ENCODE results near the gene TP73.

TP73 gene

DNA sequence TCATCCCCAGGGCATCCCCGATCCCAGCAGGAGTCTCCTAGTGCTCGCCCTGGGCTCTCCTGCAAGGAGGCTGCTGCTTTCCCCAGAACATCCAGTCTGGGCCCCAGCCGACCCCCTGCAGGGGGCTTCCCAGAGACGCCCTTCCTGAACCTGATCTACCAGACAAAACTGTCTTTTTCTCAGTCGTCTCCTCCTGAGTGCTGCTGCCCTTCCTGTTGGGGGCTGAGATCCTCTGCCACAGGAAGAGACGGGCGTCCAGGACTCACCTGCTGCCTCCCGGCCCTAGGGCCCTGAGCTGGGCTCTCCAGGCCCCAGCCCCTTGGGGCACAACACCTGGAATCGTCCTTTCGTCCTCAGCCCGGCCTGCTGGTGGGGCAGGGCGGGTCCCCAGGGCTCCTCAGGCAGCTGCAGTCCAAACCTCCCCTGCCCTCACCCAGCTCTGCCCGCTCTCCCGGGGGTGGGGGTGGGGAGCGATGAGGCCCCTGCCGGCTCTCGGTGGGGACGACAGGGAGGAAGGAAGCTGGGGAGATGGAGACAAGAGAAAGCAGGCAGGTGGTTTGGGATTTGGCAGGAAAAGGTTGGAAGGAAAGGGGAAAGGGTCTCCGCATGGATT lies 36.9 kb downstream of the TP73 start:
- TF ChIP-seq ZNF274 (IDR thresholded peaks at IDR 0.05; ENCODE audit: low read depth, low read length) (no peak), SUZ12 (IDR thresholded peaks at IDR 0.05; ENCODE audit: extremely low read depth, insufficient read depth, insufficient read length) (no peak), YY1 (IDR thresholded peaks at IDR 0.05; ENCODE audit: insufficient read depth, insufficient read length) (no peak)
- Histone ChIP-seq H3K9me3 (ENCODE audit: insufficient read depth, low read length) (no peaks in the 10 kb centered on the region), H3K27me3 (ENCODE audit: insufficient read depth, insufficient read length) (peaks cover 22% of the 10 kb centered on the region), H3K4me3 (ENCODE audit: insufficient read length, low read depth) (peak overlapping the region; percentile 11), H3K9ac (ENCODE audit: insufficient read length, low read depth) (no peak overlapping the region), H3K36me3 (ENCODE audit: insufficient read depth, insufficient read length, low read length) (no peaks in the 10 kb centered on the region), H3K4me1 (ENCODE audit: insufficient read depth, insufficient read length) (peaks cover 15% of the 10 kb centered on the region)
- DNase-seq (ENCODE audit: low read depth, low spot score): no peak

DNA sequence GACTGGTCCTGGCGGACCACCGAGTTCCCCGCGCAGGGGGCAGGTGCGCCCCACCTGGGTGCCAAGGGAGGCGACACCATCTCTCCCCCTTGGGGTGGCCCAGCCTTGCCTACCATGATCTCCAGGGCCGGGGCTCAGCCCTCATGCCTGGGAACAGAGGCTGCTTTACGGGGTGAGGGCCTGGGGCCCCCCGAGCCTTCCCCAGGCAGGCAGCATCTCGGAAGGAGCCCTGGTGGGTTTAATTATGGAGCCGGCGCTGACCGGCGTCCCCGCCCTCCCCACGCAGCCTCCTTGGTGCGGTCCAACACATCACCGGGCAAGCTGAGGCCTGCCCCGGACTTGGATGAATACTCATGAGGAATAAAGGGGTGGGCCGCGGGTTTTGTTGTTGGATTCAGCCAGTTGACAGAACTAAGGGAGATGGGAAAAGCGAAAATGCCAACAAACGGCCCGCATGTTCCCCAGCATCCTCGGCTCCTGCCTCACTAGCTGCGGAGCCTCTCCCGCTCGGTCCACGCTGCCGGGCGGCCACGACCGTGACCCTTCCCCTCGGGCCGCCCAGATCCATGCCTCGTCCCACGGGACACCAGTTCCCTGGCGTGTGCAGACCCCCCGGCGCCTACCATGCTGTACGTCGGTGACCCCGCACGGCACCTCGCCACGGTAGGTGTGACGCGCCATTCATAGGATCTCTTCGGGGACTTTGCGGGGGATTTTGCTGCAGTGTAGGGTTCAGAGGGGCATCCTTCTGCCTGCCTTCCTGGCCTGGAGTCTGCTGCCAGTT lies 38.2 kb downstream of the TP73 start:
- Histone ChIP-seq H3K27me3 (ENCODE audit: insufficient read depth, insufficient read length) (peaks cover 14% of the 10 kb centered on the region), H3K4me3 (ENCODE audit: insufficient read length, low read depth) (no peak overlapping the region), H3K4me1 (ENCODE audit: insufficient read depth, insufficient read length) (peaks cover 19% of the 10 kb centered on the region), H3K36me3 (ENCODE audit: insufficient read depth, insufficient read length, low read length) (no peaks in the 10 kb centered on the region), H3K9me3 (ENCODE audit: insufficient read depth, low read length) (no peaks in the 10 kb centered on the region), H3K9ac (ENCODE audit: insufficient read length, low read depth) (no peak overlapping the region)
- no peak for DNase-seq (ENCODE audit: low read depth, low spot score)
- TF ChIP-seq ZNF274 (IDR thresholded peaks at IDR 0.05; ENCODE audit: low read depth, low read length): no peak

DNA sequence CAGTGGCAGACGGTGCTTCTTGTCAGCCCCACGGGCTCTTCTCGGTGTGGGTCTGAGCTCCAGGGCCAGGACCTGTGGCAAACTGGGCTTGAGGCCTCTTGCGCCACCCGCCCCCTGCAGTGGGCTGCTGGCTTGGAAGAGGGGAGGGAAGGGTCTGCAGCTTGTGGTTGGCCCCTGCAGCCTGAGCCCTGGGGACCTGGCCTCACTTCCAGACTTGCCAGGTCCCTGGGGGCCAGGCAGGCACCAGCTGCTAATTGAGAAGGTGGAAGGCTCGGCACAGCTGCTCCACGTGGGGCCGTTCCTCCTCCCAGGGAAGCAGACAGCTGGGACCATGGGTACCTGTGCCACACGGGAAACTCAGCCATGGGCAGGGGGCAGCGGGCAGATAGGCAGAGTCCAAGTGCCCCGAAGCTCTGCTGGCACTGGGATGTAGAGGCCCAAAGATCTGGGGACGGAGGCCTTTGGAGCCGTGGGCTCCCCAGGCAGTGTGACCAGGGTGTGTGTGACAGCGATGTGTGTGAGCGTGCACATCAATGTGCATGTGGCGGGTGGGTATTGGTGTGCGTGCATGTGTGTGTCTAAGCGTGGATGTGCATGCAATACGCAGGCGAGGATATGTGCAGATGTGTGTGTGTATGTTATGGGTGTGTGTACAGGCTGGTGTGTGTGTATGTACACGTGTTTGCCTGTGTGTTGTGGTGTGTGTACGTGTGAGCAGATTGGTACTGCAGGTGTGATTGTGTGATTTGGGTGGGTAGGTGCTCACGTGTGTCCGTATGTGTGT lies 39.3 kb downstream of the TP73 start:
- H3K36me3 ChIP-seq (ENCODE audit: insufficient read depth, insufficient read length, low read length): no peaks in the 10 kb centered on the region
- H3K4me3 ChIP-seq (ENCODE audit: insufficient read length, low read depth): no peak overlapping the region
- TF ChIP-seq ZNF274 (IDR thresholded peaks at IDR 0.05; ENCODE audit: low read depth, low read length): no peak
- TF ChIP-seq YY1 (IDR thresholded peaks at IDR 0.05; ENCODE audit: insufficient read depth, insufficient read length): no peak
- no peak for TF ChIP-seq SUZ12 (IDR thresholded peaks at IDR 0.05; ENCODE audit: extremely low read depth, insufficient read depth, insufficient read length)
- DNase-seq (ENCODE audit: low read depth, low spot score): no peak
- H3K27me3 ChIP-seq (ENCODE audit: insufficient read depth, insufficient read length): peaks cover 8% of the 10 kb centered on the region
- H3K9ac ChIP-seq (ENCODE audit: insufficient read length, low read depth): no peak overlapping the region
- H3K9me3 ChIP-seq (ENCODE audit: insufficient read depth, low read length): no peaks in the 10 kb centered on the region
- peaks cover 23% of the 10 kb centered on the region for H3K4me1 ChIP-seq (ENCODE audit: insufficient read depth, insufficient read length)

DNA sequence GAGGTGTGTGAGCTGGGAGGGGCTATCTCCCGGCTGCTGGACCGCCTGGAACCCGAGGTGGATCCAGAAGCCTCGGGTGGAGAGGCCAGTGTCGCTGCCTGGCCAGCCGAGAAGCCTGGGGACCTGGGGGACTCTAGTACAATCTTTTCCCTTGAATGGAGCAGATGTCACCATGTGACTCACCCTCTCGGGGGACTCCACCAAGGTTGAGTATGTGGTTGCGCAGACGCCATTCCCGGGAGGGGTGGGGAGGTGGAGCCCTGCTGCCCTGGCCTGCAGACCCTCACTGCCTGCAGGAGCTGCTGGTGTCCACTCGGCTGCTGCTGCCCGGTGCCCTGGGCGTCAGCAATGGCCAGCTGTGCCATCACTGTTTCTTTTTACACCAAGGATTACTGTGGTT lies 40.3 kb downstream of the TP73 start:
- Histone ChIP-seq H3K4me3 (ENCODE audit: insufficient read length, low read depth) (no peak overlapping the region), H3K9ac (ENCODE audit: insufficient read length, low read depth) (no peak overlapping the region), H3K36me3 (ENCODE audit: insufficient read depth, insufficient read length, low read length) (no peaks in the 10 kb centered on the region), H3K9me3 (ENCODE audit: insufficient read depth, low read length) (no peaks in the 10 kb centered on the region), H3K27me3 (ENCODE audit: insufficient read depth, insufficient read length) (peaks cover 8% of the 10 kb centered on the region), H3K4me1 (ENCODE audit: insufficient read depth, insufficient read length) (peaks cover 24% of the 10 kb centered on the region)
- TF ChIP-seq SUZ12 (IDR thresholded peaks at IDR 0.05; ENCODE audit: extremely low read depth, insufficient read depth, insufficient read length) (no peak), ZNF274 (IDR thresholded peaks at IDR 0.05; ENCODE audit: low read depth, low read length) (no peak), YY1 (IDR thresholded peaks at IDR 0.05; ENCODE audit: insufficient read depth, insufficient read length) (no peak)
- DNase-seq (ENCODE audit: low read depth, low spot score): no peak

DNA sequence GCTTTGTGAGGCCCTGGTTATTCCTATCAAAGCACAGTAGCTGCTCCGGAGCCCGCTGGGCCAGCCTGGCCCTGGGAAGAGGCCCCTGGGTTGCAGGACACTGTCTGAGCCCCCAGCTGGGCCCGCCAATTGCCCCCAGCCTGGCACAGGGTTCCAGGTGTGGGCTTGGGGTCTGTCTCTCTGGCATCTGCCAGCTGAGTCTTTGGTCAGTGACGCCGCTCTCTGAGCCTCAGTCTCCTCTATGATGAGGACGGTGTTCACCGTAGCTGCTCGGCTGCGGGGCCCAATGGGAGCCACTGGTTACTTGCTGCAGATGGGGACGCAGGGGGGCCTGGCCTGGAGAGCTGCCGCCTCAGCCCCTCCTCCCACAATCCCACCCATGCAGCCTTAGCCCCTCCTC lies 41.0 kb downstream of the TP73 start:
- Histone ChIP-seq H3K36me3 (ENCODE audit: insufficient read depth, insufficient read length, low read length) (no peaks in the 10 kb centered on the region), H3K9ac (ENCODE audit: insufficient read length, low read depth) (no peak overlapping the region), H3K9me3 (ENCODE audit: insufficient read depth, low read length) (no peaks in the 10 kb centered on the region), H3K4me3 (ENCODE audit: insufficient read length, low read depth) (no peak overlapping the region), H3K4me1 (ENCODE audit: insufficient read depth, insufficient read length) (peaks cover 19% of the 10 kb centered on the region), H3K27me3 (ENCODE audit: insufficient read depth, insufficient read length) (peaks cover 8% of the 10 kb centered on the region)
- no peak for DNase-seq (ENCODE audit: low read depth, low spot score)
- no peak for TF ChIP-seq ZNF274 (IDR thresholded peaks at IDR 0.05; ENCODE audit: low read depth, low read length)
- TF ChIP-seq YY1 (IDR thresholded peaks at IDR 0.05; ENCODE audit: insufficient read depth, insufficient read length): no peak
- TF ChIP-seq SUZ12 (IDR thresholded peaks at IDR 0.05; ENCODE audit: extremely low read depth, insufficient read depth, insufficient read length): no peak

DNA sequence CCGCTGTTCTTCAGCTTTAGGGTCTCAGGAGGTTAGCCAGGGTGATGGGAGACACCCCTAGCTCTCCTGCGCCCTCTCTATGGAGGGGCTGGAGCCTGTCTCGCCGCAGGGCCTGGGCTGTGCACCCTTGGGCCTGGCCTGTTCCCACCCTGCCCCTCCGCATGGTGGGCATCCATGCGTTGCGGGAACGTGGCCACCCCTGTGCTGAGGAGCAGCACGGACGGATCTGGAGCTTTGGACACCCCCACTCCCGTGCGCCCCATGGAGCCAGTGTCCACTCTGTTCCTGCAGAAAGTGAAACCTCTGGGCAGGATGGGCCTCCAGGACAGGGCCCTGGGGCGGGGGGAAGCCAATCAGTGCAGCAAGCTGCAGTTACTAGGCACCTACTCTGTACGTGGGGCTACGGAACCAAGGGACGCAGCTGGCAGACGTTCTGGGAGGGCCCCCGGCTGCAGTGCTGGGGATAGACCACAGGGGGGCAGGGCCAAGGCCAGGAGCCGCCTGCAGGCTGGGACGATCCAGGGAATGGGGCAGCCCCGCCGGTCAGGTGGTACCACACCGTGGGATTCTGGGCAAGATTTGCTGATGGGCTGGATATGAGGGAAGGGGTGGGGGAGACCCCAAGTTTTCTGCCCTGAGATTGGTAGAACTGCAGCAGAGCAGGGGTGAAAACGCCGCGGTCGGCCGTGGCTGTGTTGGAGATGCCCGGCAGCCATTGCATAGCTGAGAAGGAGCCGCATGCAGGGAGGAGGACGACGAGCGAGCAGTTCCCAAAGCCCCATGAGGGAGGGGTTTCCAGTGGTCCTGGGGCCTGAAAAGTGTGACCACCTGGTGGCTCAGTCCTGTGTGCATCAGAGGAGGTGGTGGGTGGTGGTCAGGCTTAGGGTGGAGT lies 43.3 kb downstream of the TP73 start:
- peak overlapping the region; percentile 65 for H3K9ac ChIP-seq (ENCODE audit: insufficient read length, low read depth)
- H3K4me3 ChIP-seq (ENCODE audit: insufficient read length, low read depth): no peak overlapping the region
- peaks cover 17% of the 10 kb centered on the region for H3K4me1 ChIP-seq (ENCODE audit: insufficient read depth, insufficient read length)
- DNase-seq (ENCODE audit: low read depth, low spot score): peak; percentile 27
- H3K36me3 ChIP-seq (ENCODE audit: insufficient read depth, insufficient read length, low read length): no peaks in the 10 kb centered on the region
- TF ChIP-seq YY1 (IDR thresholded peaks at IDR 0.05; ENCODE audit: insufficient read depth, insufficient read length) (no peak), ZNF274 (IDR thresholded peaks at IDR 0.05; ENCODE audit: low read depth, low read length) (no peak), SUZ12 (IDR thresholded peaks at IDR 0.05; ENCODE audit: extremely low read depth, insufficient read depth, insufficient read length) (no peak)
- no peaks in the 10 kb centered on the region for H3K9me3 ChIP-seq (ENCODE audit: insufficient read depth, low read length)
- peaks cover 8% of the 10 kb centered on the region for H3K27me3 ChIP-seq (ENCODE audit: insufficient read depth, insufficient read length)
